Measurements from ENCODE around the gene KCNF1. TPM values are rescaled to one million over a fixed set of nuclear protein-coding genes. Genes with fewer than 3 reads are reported as not detected.

Gene KCNF1
- total RNA-seq, 1 donor from 2014 or later, result 3.1 TPM

- Histone ChIP-seq H3K4me3 (ENCODE audit: low read depth, low read length) (no peak overlapping the region), H3K36me3 (ENCODE audit: control insufficient read depth, insufficient read depth, low read length) (no peaks in the 10 kb centered on the region), H3K27me3 (ENCODE audit: control insufficient read depth, insufficient read depth, low read length) (peaks cover 17% of the 10 kb centered on the region)
- DNase-seq (ENCODE audit: low read depth), result no peak
- TF ChIP-seq CTCF (IDR thresholded peaks at IDR 0.05; ENCODE audit: insufficient read depth, low read length, poor library complexity, severe bottlenecking), result no peak
Observed at GRCh38 chr2:10889651-10890215, 22.0 kb upstream of the KCNF1 start.

GRCh38 chr2:10890706-10891270, 20.9 kb upstream of the KCNF1 start:
- no peak for TF ChIP-seq CTCF (IDR thresholded peaks at IDR 0.05; ENCODE audit: insufficient read depth, low read length, poor library complexity, severe bottlenecking)
- H3K4me3 ChIP-seq (ENCODE audit: low read depth, low read length), result no peak overlapping the region

GRCh38 chr2:10891390-10891789, 20.3 kb upstream of the KCNF1 start:
- Histone ChIP-seq H3K36me3 (ENCODE audit: control insufficient read depth, insufficient read depth, low read length) (no peaks in the 10 kb centered on the region), H3K27me3 (ENCODE audit: control insufficient read depth, insufficient read depth, low read length) (peaks cover 17% of the 10 kb centered on the region), H3K4me3 (ENCODE audit: low read depth, low read length) (no peak overlapping the region)
- DNase-seq (ENCODE audit: low read depth), result no peak
- no peak for TF ChIP-seq CTCF (IDR thresholded peaks at IDR 0.05; ENCODE audit: insufficient read depth, low read length, poor library complexity, severe bottlenecking)

More at GRCh38 chr2:10890706-10891270, 20.9 kb upstream of the KCNF1 start:
- Histone ChIP-seq H3K27me3 (ENCODE audit: control insufficient read depth, insufficient read depth, low read length) (peaks cover 17% of the 10 kb centered on the region), H3K36me3 (ENCODE audit: control insufficient read depth, insufficient read depth, low read length) (no peaks in the 10 kb centered on the region)
- DNase-seq (ENCODE audit: low read depth), result no peak

- peaks cover 17% of the 10 kb centered on the region for H3K27me3 ChIP-seq (ENCODE audit: control insufficient read depth, insufficient read depth, low read length)
- H3K4me3 ChIP-seq (ENCODE audit: low read depth, low read length), result no peak overlapping the region
- no peak for TF ChIP-seq CTCF (IDR thresholded peaks at IDR 0.05; ENCODE audit: insufficient read depth, low read length, poor library complexity, severe bottlenecking)
- no peaks in the 10 kb centered on the region for H3K36me3 ChIP-seq (ENCODE audit: control insufficient read depth, insufficient read depth, low read length)
- DNase-seq (ENCODE audit: low read depth), result no peak
Observed at GRCh38 chr2:10891848-10892247, 19.9 kb upstream of the KCNF1 start.

GRCh38 chr2:10892316-10892715, 19.4 kb upstream of the KCNF1 start:
- Histone ChIP-seq H3K27me3 (ENCODE audit: control insufficient read depth, insufficient read depth, low read length) (peaks cover 17% of the 10 kb centered on the region), H3K36me3 (ENCODE audit: control insufficient read depth, insufficient read depth, low read length) (no peaks in the 10 kb centered on the region), H3K4me3 (ENCODE audit: low read depth, low read length) (no peak overlapping the region)
- TF ChIP-seq CTCF (IDR thresholded peaks at IDR 0.05; ENCODE audit: insufficient read depth, low read length, poor library complexity, severe bottlenecking), result no peak
- DNase-seq (ENCODE audit: low read depth), result no peak

All from kidney epithelial cell (primary cell).